HUDEP-2 (cell line): ENCODE data around the gene LYSET.
"Not testable (repeated sequence)": the region's sequence is repeated elsewhere in the genome, so short reads cannot be mapped to it uniquely, and the experiment has no call there.

Experiments
- DNase-seq, 76 experiments: peaks; one replicate each; lab custom pipeline; 2025; ENCODE audit not compliant: unreplicated experiment in 76 of 76; lab: John Stamatoyannopoulos, UW

The LYSET gene

GRCh38 chr14:93165271-93166265 lies 19.5 kb upstream of the LYSET start:
- not testable (repeated sequence) for DNase-seq

- not testable (repeated sequence) for DNase-seq
These were observed 16.5 kb upstream of the LYSET start for GRCh38 chr14:93168610-93169009.

GRCh38 chr14:93169619-93170018 lies 15.5 kb upstream of the LYSET start:
- not testable (repeated sequence) for DNase-seq

GRCh38 chr14:93170141-93170540 lies 15.0 kb upstream of the LYSET start:
- DNase-seq: not testable (repeated sequence)

GRCh38 chr14:93171376-93171775 lies 13.7 kb upstream of the LYSET start:
- no peak for DNase-seq

GRCh38 chr14:93173943-93174395 lies 11.1 kb upstream of the LYSET start:
- DNase-seq: peak in 2 of 76 experiments; percentile 45 to 57

GRCh38 chr14:93174731-93175130 lies 10.4 kb upstream of the LYSET start:
- not testable (repeated sequence) for DNase-seq

GRCh38 chr14:93175492-93175891 lies 9.6 kb upstream of the LYSET start:
- DNase-seq: no peak

GRCh38 chr14:93183596-93184317 lies 1.4 kb upstream of the LYSET start:
- no peak for DNase-seq

GRCh38 chr14:93185349-93185720 lies 218 bp downstream of the LYSET start:
- DNase-seq: peak in 1 of 76 experiments; percentile 51

GRCh38 chr14:93186466-93186865 lies 1.3 kb downstream of the LYSET start:
- peak in 5 of 76 experiments; percentile 10 to 39 (median 22) for DNase-seq

- DNase-seq: no peak
These were observed 1.8 kb downstream of the LYSET start for GRCh38 chr14:93186956-93187355.

GRCh38 chr14:93195316-93195999 lies 10.3 kb downstream of the LYSET start:
- no peak for DNase-seq

GRCh38 chr14:93199031-93199430 lies 13.9 kb downstream of the LYSET start:
- DNase-seq: no peak

- no peak for DNase-seq
These were observed 15.4 kb downstream of the LYSET start for GRCh38 chr14:93200553-93200952.

GRCh38 chr14:93201155-93201704 lies 16.1 kb downstream of the LYSET start:
- no peak for DNase-seq

GRCh38 chr14:93206793-93207467 lies 21.8 kb downstream of the LYSET start, which contains the start of the genes GON7 and UBR7:
Gene GON7, minus strand, starts transcription at chr14:93207065. Its CDS starts 28 bp downstream, at chr14:93207037.
Gene UBR7, plus strand, starts transcription at chr14:93207256. Its CDS starts 36 bp downstream, at chr14:93207292.
- peak; percentile 15 to 98 (median 91) for DNase-seq

GRCh38 chr14:93207468-93208308 lies 22.6 kb downstream of the LYSET start:
- peak in 24 of 76 experiments; percentile 5 to 62 (median 27) for DNase-seq

GRCh38 chr14:93212432-93212831 lies 27.3 kb downstream of the LYSET start:
- DNase-seq: no peak
